GM21526 (cell line): Measurements from ENCODE around the gene RAB31.

ENCODE experiments used
- ATAC-seq: cut with Tn5 transposase; IDR thresholded peaks from one replicate; pipeline ENCODE4 v1.9.1; 2021; ENCODE audit warnings: moderate library complexity; ENCODE audit not compliant: unreplicated experiment, low FRiP score

Gene RAB31

GRCh38 chr18:9690418-9691188 lies 17.5 kb upstream of the RAB31 start:
- ATAC-seq = no peak

- ATAC-seq = no peak
Observed at GRCh38 chr18:9691235-9691634, 16.9 kb upstream of the RAB31 start.

- no peak for ATAC-seq
Observed at GRCh38 chr18:9694174-9694573, 13.9 kb upstream of the RAB31 start.

- ATAC-seq = no peak
Observed at GRCh38 chr18:9694952-9695495, 13.1 kb upstream of the RAB31 start.

- no peak for ATAC-seq
Observed at GRCh38 chr18:9695605-9696004, 12.5 kb upstream of the RAB31 start.

GRCh38 chr18:9696112-9696511 lies 12.0 kb upstream of the RAB31 start:
- no peak for ATAC-seq

- no peak for ATAC-seq
Observed at GRCh38 chr18:9696701-9697100, 11.4 kb upstream of the RAB31 start.

GRCh38 chr18:9697121-9697520 lies 11.0 kb upstream of the RAB31 start:
- no peak for ATAC-seq

GRCh38 chr18:9698497-9698896 lies 9.6 kb upstream of the RAB31 start:
- ATAC-seq = no peak

GRCh38 chr18:9700261-9700796 lies 7.8 kb upstream of the RAB31 start:
- ATAC-seq = no peak

- no peak for ATAC-seq
Observed at GRCh38 chr18:9701609-9702349, 6.3 kb upstream of the RAB31 start.

GRCh38 chr18:9704233-9705118 lies 3.6 kb upstream of the RAB31 start:
- ATAC-seq = no peak

GRCh38 chr18:9705183-9705829 lies 2.8 kb upstream of the RAB31 start:
- ATAC-seq = no peak

- no peak for ATAC-seq
Observed at GRCh38 chr18:9706081-9706935, 1.8 kb upstream of the RAB31 start.

- ATAC-seq = peak; percentile 9
Observed at GRCh38 chr18:9707381-9708056, 582 bp upstream of the RAB31 start.

- ATAC-seq = no peak
Observed at GRCh38 chr18:9708434-9709303, 568 bp downstream of the RAB31 start.

GRCh38 chr18:9709304-9709877 lies 1.3 kb downstream of the RAB31 start:
- ATAC-seq = no peak
